ENCODE results near the gene CCDC83.
"Not testable (repeated sequence)": the region's sequence is repeated elsewhere in the genome, so short reads cannot be mapped to it uniquely, and the experiment has no call there.

Gene CCDC83

DNA sequence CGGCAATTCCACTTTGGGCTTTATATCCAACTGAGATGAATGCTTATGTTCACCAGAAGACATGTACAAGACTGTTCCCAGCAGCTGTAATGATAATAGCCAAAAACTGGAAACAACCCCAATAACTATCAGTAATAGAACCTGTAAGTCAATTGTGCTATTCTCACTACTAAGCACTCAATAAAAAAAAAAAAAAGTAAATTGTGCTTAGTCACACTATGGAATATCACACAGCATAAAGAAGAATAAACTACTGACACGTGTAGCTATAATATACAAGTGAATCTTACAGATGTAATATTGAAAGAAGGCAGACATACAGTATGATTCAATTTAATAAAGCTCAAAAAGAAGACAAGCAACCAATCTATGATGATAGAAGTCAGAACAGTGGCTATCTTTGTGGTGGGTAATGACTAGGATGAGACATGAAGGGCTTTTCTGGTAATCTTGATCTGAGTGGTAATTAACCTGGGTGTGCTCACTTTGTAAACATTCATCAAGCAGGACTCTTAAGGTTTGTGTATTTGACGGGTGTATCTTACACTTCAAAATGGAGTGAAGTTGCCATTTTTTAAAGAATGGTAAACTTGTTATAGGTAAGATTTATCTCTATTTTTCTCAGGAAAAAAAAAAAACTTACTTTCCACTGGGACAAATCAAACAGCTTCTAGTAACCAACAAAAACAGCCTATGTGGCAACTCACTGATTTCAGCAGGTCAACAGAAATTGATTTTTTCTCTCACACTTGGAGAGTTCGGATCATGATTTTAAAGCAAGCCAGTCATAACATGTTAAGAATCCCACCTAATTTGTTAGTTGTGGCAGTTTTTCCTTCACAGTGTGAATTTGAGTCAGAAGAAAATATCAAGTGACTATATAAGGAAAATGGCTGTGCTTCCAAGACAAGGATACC, 84.2 kb downstream of the CCDC83 start:
- no peak for DNase-seq (ENCODE audit: low read depth in 2 of 2, low spot score in 1 of 2)

DNA sequence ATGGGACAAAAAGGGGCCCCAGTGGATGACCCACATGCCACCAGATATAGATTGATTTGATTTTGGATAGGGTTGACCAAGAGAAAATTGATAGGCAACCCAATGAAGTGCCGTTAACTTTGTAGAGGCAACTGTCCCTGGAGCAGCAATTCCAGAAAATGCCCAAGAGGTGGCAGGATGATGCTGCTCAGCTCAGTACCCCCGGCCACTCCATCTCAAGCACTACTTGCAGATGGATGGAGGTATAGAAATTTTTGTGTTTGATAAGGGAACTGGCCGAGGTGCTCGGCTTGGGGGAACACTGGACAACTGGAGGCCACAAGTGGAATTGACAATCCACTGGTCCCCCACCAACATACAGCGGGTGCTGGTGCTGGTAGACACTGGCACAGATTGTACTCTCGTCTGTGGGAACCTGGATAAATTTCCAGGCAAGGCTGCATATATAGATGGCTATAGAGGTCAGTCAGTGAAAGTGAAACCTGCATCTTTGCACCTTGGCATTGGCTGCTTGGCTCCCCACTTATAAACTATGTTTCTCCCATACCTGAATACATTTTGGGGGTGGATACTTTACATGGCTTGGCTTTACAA, 86.3 kb downstream of the CCDC83 start:
- DNase-seq (ENCODE audit: low read depth in 2 of 2, low spot score in 1 of 2): no peak

DNA sequence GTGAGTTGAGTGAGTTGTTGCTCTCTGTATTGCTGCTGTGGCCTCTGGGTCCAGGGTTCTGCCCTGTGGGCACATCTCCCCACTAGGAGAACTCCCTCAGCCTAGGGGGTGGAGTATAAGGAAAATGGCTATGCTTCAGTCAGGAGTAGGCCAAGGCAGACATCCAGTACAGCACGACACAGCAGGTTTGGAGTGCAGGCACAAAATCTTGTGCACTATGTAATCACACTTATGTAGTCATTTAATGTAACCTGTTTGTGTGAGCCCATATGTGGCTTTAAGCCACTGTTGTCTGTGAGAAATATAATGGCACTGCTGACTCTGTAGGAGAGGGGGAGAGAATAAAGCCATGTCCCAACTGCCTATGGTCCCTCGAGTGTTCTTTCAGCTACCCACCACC, 90.1 kb downstream of the CCDC83 start:
- no peak for DNase-seq (ENCODE audit: low read depth in 2 of 2, low spot score in 1 of 2)

GRCh38 chr11:85945788-85946187, 90.6 kb downstream of the CCDC83 start:
- DNase-seq (ENCODE audit: low read depth in 2 of 2, low spot score in 1 of 2): no peak

GRCh38 chr11:85946221-85946620, 91.0 kb downstream of the CCDC83 start:
- DNase-seq (ENCODE audit: low read depth in 2 of 2, low spot score in 1 of 2): no peak

GRCh38 chr11:85947431-85948272, 92.5 kb downstream of the CCDC83 start:
- no peak for DNase-seq (ENCODE audit: low read depth in 2 of 2, low spot score in 1 of 2)

GRCh38 chr11:85948884-85949283, 93.7 kb downstream of the CCDC83 start:
- no peak for DNase-seq (ENCODE audit: low read depth in 2 of 2, low spot score in 1 of 2)

DNA sequence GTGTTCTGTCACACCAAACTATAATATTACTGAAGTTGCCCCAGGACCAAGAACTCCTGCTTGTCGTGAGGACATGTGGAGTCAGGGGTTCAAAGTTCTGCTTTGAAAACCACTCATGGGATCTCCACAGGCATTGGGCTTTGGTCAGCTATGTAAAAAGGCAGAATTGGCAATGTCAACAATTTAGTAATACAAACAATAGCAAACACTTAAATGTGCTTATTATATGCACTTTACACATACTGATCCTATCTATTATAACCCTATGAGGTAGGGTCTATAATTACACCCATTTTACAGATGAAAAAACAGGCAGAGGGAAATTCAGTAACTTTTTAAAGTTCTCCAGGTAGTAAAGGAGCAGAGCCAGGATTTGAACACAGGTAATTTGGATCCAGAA, 94.6 kb downstream of the CCDC83 start:
- DNase-seq (ENCODE audit: low read depth in 2 of 2, low spot score in 1 of 2): no peak

- DNase-seq (ENCODE audit: low read depth in 2 of 2, low spot score in 1 of 2): no peak
These were observed 95.3 kb downstream of the CCDC83 start for GRCh38 chr11:85950317-85951048.

GRCh38 chr11:85951049-85951405, 95.8 kb downstream of the CCDC83 start:
- no peak for DNase-seq (ENCODE audit: low read depth in 2 of 2, low spot score in 1 of 2)

DNA sequence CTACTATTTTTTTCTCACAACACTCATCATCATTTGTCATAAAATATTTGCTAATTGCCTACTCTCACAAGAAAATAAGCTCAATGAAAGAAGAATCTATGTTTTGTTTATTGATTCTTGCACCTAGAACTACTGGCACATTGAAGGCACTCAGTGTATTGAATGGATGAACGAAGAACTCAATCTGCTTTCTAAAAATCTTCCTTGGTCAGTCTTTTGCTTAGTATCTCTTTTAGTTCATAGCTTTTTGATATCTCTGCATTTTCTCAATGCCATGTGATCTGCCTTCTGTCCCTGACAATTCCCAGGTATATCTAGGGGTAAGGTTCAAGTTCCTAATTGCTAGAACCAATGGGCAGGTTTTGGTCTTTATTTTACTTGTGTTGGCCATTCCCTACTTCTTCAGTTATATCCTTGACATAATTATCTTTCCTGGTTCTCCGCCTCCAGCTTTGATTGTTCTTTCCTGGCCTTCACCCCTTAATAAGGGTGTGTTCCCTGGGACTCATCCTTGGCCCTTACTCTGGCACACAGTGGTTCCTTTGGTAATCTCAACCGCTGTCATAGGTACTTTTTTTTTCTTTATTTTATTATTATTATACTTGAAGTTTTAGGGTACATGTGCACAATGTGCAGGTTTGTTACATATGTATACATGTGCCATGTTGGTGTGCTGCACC, 96.4 kb downstream of the CCDC83 start:
- no peak for DNase-seq (ENCODE audit: low read depth in 2 of 2, low spot score in 1 of 2)

DNA sequence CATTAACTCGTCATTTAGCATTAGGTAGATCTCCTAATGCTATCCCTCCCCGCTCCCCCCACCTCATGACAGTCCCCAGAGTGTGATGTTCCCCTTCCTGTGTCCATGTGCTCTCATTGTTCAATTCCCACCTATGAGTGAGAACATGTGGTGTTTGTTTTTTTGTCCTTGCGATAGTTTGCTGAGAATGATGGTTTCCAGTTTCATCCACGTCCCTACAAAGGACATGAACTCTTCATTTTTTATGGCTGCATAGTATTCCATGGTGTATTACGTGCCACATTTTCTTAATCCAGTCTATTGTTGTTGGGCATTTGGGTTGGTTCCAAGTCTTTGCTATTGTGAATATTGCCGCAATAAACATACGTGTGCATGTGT, 96.9 kb downstream of the CCDC83 start:
- not testable (repeated sequence) for DNase-seq (ENCODE audit: low read depth in 2 of 2, low spot score in 1 of 2)

DNA sequence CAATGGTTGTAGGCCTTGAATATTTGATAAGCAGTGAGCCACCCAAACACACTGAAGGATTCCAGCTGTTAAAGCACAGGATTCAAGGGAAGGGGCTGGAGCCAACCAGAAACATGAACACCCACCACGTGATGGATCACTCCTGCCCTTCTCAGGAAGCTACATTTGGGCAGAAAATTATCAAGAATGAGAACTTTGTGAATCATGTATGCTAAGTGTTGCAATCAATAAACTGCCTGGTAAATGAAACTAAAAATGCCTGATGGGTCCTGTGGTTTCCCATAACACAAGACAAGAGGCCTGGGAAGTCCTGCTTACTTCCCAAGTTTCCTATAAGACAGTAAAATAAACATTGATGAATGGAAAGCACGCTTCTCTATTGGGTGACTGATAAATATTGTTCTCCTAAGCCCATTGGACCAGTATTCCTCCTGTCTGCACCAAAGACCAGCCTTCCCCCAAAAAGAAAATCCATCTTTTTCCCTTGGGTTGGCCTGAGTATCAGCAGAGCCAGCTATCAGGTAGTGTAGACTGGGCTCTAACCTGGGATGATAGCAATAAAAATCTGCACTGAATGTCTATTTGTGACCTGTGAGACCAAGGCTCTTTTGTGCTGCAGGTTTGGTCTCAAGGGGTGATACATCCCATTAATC, 98.4 kb downstream of the CCDC83 start:
- no peak for DNase-seq (ENCODE audit: low read depth in 2 of 2, low spot score in 1 of 2)

GRCh38 chr11:85955531-85955930, 100.3 kb downstream of the CCDC83 start:
- DNase-seq (ENCODE audit: low read depth in 2 of 2, low spot score in 1 of 2): no peak

- DNase-seq (ENCODE audit: low read depth in 2 of 2, low spot score in 1 of 2): no peak
These were observed 105.5 kb downstream of the CCDC83 start for GRCh38 chr11:85960678-85961077.

DNA sequence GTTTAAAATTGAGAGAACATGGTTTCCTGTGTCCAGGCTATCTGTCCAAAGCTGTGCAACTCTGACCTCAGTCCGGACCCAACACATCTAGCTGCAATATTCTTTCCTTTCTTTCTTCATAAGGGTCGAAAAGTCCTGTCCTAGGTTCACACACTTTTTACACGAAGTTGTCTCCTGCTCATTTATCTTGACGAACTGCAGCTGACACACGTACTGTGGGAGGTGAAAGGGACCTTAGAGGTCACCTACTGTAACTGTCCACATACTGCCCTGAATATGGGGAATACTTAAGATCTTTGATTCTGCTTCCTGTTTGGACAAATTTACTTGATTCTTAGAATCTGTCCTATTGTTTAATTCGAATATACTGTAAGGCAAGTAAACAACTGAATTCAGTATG, 105.9 kb downstream of the CCDC83 start:
- DNase-seq (ENCODE audit: low read depth in 2 of 2, low spot score in 1 of 2): no peak

DNA sequence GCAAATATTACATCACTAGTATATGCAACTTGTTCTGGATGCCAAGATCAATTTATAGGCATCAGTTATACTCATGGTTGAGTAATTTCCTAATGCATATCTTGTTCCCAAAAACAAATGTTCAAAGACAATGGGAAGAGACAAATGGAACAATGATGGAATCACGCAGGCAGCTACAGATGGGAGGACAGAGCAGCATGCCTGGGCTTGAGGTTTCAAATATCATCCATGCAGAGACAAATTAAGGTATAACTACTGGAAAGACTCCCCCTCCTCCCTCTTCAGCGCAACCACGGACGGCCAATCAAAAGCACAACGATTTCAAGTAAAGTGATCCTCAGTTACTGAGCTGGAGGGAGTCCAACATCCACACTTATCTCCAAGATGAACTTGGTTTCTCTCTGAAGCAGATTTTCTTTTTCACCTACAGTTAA, 106.8 kb downstream of the CCDC83 start:
- DNase-seq (ENCODE audit: low read depth in 2 of 2, low spot score in 1 of 2): no peak

DNA sequence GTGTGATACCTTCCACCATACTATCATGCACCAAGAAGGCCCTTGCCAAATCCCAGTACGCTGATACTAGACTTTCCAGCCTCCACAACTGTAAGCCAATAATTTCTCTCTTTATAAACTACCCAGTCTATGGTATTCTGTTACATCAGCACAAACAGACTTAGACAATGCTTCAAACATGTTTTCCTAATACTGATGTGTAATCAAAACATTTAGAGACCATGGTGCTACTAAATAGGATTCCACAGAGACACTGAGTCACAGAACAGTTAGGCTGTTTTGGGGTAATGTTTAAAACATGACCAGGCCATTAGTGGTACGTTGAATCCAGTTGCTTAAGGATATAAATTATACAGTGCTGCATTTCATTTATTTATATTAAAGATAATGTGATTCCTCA, 110.0 kb downstream of the CCDC83 start:
- no peak for DNase-seq (ENCODE audit: low read depth in 2 of 2, low spot score in 1 of 2)

- DNase-seq (ENCODE audit: low read depth in 2 of 2, low spot score in 1 of 2): no peak
These were observed 112.3 kb downstream of the CCDC83 start for GRCh38 chr11:85967457-85967856.
